ENCODE data around the gene PRR35.

PRR35 gene

DNA sequence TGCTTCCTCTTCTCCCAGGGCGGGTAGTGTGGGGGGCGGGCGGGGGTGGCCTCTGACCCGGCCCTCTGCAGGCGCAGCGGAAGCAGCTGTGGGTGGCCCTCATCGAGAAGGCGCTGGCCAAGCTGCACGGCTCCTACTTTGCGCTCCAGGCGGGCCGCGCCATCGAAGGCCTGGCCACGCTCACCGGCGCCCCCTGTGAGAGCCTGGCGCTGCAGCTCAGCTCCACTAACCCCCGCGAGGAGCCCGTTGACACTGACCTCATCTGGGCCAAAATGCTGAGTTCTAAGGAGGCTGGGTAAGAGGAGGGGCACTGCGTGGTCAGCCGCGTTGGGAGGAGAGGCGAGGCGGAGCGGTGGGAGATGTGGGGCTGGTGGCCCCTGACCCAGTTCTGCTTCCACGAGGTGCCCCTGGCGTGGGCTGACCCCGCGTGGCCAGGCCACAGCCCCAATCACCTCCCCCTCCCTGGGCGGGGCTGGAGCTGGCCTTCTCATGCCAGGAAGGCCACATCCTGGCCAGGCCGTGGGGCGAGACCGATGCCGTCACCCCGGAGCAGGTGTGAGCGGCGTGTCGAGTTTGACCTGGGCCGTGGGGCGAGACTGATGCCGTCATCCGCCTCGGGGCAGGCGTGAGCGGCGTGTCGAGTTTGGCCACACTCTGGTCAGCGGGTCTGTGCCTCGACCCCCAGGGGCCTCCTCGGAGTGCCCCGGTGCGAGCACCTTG, 10.5 kb upstream of the PRR35 start:
- no peak for DNase-seq

DNA sequence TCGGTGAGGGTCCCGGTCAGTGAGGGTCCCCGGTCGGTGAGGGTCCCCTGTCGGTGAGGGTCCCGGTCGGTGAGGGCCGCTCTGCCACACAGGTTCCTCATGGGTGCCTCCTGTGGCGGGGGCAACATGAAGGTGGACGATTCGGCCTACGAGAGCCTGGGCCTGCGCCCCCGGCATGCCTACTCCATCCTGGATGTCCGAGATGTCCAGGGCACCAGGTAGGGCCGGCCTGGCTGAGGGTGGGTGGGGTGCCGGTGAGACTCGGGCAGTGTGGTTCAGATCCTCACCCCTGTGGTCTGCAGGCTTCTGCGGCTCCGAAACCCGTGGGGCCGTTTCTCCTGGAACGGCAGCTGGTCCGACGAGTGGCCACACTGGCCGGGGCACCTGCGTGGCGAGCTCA, 9.0 kb upstream of the PRR35 start:
- DNase-seq: no peak

DNA sequence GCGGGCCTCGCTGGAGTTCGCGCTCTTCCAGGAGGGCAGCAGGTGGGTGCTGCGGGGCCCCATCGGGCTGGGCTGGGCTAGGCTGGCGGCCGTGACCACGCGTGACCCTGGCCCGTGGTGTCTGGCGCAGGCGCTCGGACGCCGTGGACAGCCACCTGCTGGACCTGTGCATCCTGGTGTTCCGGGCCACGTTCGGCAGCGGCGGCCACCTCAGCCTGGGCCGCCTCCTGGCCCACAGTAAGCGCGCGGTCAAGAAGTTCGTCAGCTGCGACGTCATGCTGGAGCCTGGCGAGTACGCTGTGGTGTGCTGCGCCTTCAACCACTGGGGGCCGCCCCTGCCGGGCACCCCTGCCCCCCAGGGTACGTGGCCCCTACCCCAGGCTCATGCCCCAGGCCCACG, 8.0 kb upstream of the PRR35 start:
- no peak for DNase-seq

DNA sequence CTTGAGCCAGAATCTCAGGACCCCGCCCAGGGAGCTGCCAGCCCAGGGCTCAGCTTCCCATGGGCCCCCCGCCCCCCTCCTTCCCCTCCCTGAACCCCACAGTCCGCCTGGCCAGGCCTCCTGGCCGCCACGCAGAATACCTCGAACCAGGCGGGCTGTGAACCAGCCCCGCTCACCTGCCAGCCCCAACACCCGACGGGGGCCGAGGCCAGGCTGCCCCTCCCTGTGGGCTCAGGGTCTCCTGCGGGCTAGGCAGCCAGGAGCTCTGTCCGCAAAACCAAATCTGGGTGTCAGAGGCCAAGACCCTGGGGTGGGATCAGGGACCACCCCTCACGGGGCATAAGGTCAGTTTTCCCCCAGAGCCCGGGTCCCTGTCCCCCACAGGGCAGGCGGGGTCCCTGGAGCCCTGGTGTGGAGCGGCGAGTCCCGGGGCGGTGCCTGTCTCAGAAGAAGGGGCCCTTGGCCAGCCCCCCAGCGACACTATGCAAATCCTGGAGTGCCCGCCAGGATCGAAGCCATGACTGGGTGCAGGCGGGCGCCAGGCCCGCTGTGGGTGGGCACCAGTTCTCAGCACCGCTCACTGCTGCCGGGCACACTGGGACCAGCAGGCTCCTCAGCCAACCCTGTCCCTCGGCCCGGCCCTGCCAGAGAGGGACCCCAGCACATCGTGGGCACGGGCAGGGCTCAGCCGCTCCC, 6.4 kb upstream of the PRR35 start:
- no peak for DNase-seq

DNA sequence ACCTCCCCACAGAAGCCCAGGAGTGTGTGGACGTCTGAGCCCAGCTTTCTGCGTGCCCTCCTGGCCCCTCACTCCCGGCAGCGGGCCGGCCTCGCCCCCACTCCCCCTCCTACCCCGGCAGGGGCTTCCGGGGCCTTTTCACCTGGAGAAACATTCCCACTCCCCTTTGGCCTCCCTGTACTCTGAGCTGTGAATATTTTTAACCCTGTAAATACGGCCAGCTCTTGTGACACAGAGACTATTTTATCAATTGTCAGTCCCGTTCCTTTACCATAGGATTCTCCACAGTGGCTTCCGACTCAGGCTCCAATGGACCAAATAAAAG, 5.9 kb upstream of the PRR35 start:
- no peak for DNase-seq

- DNase-seq: no peak
Measured at GRCh38 chr16:554640-555365, 5.4 kb upstream of the PRR35 start.

GRCh38 chr16:555528-556473, 4.4 kb upstream of the PRR35 start:
- no peak for DNase-seq

GRCh38 chr16:556474-557173, 3.6 kb upstream of the PRR35 start:
- no peak for DNase-seq

DNA sequence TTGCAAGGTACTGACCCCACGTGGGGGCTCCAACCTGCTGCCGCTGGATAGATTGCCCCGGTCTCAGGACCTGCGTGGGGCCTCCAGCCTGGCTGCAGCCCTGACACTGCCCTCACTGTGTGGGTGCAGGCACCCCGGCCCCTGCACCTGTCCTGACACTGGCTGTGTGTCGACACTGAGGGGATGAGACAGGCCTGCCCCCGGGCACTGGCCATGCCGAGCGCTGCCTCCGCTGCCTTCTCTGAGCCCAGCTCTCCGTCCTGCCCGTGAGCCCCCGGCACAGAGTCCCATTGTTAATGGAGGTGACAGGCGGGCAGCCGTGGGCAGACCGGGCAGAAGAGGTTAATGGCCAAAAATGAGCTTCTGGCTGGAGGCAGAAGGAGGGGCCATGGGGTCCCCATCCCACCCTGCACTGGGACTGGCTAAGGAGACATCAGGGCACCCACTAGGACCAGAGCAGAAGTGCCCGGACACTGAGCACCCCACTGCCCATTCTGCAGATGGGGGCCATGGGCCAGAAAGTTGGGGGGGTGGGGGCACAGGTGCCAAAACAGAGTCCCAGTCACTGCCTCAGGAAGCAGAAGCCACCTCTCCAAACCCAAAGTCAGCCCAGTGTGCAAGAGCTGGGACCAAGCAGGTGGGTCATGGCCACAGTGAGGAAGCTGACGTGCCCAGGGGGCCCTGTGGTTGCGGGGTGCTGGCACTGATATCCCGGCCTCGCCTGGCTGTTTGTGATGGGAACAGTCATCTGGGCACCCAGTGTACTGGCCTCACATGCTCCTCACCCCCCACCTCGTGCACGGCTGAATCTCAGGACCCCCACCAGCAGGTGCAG, 2.5 kb upstream of the PRR35 start:
- DNase-seq: no peak

- no peak for DNase-seq
Measured at GRCh38 chr16:558298-559020, 1.7 kb upstream of the PRR35 start.

GRCh38 chr16:559021-559380, 1.2 kb upstream of the PRR35 start:
- no peak for DNase-seq

- no peak for DNase-seq
Measured at GRCh38 chr16:559411-560203, 587 bp upstream of the PRR35 start.

GRCh38 chr16:560701-561412, 663 bp downstream of the PRR35 start:
- DNase-seq: no peak

DNA sequence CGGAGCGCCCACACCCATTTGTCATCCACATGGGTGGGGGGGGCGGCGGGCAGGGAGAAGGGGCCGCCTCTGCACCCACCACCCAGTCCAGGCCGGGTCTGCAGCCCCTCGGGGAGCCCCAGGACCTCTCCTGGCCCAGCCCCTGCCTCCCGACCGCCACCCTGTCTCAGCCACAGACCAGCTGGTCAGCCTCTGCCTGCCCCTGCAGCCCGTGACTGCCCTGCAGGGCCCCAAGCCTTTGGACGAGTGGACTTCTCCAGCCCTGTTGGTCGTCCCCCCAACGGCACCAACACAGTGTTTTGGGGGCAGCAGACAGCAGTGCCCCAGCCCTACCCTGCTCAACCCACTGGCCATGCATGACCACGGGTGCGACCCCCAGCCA, 1.2 kb downstream of the PRR35 start:
- DNase-seq: no peak

DNA sequence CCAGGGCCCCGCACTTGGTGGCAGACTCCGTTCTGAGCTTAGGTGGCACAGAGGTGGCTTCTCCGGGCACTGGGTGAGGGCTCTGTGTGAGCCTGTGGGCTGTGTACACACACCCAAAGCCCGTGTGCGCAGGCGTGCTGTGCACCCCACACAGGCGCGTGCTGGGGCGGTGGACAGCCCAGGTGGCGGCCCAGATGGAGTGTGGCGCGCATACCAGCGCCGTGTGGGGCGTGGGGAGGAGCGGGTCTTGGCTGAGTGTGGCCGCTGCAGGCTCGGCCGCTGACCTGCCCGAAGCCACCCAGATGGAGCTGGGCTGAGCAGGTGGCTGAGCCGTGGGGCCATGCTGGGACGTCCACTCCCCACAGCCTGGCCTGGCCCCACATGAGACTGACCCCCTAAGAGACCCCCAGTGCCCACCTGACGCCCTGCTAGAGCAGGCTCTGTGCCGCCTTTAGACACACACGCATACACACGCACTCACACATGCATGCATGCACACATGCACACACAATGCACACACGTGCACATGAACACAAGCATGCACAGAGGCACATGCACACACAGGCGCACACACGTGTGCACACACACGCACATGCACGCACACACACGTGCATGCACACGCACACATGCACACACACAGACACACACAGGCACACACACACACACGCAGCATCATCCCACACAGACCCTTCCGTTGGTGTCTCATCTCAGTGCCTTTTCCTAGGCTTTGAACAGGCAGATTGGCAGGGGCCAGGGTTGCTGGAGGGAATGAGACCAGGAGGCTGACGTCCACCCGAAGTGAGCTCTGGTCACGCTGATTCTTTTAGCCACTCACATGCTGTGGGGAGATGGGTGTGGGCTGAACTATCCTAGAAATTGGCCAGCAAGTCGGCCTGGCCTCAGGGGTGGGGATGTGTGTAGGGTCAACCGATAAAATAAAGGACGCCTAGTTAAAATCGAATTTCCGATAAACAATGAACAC, 2.1 kb downstream of the PRR35 start:
- DNase-seq: no peak

DNA sequence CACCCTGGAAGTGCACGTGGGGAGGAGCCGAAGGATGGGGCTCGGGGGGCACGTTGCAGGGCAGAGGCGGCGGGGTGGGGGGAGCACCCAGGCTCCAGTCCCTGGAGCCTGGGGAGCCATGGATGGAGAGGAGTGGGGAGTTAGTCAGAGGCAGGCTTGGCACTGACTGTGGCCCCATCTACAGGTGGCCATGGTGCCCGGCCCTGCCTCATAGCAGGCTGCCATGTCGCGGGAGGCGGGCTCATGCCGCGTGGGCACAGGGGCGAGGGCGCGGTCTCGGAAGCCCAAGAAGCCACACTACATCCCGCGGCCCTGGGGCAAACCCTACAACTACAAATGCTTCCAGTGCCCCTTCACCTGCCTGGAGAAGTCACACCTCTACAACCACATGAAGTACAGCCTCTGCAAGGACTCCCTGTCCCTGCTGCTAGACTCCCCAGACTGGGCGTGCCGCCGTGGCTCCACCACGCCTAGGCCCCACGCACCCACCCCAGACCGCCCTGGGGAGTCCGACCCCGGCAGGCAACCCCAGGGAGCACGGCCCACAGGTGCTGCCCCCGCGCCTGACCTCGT, 3.0 kb downstream of the PRR35 start:
- no peak for DNase-seq

- no peak for DNase-seq
Measured at GRCh38 chr16:564690-565418, 4.7 kb downstream of the PRR35 start.
